NCI-H2171 (cell line): Measurements from ENCODE around the gene ELAVL2.

Experiments
- DNase-seq: peaks from one replicate; lab custom pipeline; 2025; lab: John Stamatoyannopoulos, UW

The ELAVL2 gene

DNA sequence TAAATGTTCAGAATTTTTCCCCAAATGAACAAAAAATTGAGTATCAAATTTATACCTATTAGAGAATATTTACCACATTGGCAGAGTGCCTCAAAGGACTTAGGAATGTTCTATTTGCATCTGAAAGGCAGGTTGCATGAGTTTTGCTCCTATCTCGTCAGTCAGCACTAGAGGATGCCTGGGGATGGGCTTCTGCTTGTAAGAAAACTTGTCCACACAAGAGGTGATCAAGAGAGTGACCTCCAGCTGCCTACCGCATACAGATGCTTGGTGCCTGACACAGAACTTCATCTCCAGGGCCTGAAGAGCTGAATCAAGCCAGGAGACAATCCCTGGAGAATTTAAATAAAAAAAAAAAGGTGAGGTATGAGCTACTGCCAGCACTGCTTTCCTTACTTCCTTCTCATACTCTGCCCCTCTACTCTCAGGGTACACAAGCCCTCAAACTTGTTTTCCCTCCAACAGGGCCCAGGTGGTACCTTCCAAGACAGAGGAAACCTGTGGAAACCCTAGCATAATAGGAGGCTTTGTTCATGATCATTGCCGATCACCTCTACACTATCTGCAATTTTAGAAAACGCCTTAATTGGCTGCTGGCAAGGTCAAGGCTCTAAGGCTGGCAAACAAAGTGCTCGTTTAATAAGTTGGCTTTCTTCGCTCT lies 166.6 kb downstream of the ELAVL2 start:
- no peak for DNase-seq

DNA sequence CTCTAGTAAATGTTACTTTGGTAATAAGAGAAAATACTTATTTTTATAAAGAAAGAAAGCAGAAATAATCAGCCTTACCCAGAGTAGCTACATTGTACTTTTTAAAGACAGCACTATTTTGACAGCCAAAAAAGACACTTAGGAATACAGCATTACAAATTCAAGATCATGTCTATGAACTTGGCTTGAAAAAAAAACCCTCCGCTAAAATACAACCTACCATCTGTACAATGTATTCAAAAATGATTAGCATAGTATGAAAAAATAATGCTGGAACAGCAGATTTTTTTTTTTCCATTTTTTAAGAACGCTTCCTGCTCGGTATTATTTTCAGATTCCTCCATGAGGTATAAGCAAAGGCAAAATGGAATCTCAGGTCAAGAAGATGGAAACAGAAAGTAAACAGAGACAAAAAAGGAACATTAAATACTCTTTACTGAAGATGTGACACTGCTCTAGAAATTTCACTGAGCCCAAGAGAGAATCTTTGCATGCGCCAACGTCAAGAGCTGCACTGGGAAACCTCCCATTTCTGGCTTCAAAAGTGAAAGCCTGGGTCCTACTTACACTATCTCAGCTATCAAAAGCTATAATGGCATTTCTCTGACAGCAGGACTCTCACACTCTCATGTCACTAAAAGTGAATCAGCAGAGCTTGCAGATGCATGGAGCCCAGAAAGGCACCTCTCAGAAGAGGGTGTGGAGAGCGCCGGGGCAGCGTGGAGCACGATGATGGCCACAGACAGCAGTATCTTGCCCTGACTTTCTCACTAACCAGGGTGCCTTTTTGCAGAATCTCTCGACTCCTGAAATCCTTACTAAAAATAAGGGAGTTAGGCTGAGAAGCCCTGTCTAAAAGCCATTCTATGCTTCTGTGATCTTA lies 167.4 kb downstream of the ELAVL2 start:
- no peak for DNase-seq

DNA sequence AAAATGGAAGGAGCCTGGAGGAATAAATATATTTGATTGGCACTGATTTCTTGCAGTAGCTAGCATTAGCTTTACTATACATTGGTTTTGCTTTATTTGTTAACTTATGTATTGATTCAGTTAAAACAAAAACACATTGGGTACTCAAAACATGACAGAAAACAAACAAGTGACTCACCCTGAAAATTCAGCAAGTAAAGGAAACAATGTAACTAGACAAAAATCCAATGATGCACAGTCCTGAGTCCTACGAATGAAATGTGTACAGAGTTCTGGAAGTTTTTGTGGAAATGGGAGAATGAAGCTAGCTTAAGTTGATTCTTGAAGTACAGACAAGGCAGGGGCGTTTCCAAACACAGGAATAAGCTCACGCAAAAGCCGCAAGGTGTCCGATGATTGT lies 175.0 kb downstream of the ELAVL2 start:
- DNase-seq: no peak

DNA sequence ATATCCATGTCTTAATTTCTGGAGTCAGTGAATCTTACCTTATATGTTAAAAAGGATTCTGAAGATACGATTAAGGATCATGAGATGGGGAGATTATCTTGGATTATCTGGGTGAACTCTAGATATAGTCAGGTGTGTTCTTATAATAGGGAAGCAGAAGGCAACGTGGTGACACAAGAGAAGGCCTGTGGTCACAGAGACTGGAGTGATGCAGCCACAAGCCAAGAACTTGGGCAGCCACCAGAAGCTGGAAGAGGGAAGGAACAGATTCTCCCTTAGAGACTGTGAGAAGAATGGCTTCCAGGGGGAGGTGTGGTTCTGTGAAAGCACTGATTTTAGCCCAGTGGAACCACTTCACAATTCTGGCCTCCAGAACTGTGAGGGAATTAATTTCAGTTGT lies 177.4 kb downstream of the ELAVL2 start:
- no peak for DNase-seq

DNA sequence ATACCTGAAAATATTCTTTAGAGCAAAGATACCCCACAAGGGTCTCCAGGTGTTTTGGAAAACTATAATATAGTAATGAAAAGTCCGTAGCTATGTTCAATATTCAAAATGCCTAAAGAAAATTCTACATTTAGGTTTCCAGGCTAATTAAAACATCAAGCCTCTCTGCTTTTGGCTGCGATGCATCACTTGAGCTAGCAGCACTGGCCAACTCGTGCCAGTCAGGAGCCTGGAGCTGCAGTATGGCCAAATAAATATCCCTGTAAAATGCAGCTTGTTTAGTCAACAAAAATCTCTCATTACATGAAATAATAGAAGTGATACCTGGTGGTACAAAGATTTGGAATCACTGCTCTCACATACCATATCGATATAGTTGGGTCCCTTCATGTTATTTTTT lies 181.1 kb downstream of the ELAVL2 start:
- no peak for DNase-seq

DNA sequence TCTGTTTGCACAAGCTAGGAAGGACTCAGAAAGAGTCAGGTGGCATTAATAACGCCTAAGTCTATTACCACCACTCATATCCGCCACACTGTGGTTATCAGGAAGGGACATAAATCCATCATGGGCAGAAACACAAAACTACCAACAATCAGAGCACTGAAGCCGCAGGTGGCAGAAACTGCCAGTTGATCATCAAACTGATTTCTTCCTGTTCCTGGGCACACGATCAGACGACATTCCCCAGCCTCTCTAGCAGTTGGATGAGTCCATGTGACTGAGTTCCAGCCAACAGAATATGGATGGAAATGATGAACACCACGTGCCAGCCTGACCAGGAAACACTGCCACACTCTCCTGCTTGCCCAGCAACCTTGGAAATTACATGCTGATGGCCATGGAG lies 181.7 kb downstream of the ELAVL2 start:
- DNase-seq: no peak

DNA sequence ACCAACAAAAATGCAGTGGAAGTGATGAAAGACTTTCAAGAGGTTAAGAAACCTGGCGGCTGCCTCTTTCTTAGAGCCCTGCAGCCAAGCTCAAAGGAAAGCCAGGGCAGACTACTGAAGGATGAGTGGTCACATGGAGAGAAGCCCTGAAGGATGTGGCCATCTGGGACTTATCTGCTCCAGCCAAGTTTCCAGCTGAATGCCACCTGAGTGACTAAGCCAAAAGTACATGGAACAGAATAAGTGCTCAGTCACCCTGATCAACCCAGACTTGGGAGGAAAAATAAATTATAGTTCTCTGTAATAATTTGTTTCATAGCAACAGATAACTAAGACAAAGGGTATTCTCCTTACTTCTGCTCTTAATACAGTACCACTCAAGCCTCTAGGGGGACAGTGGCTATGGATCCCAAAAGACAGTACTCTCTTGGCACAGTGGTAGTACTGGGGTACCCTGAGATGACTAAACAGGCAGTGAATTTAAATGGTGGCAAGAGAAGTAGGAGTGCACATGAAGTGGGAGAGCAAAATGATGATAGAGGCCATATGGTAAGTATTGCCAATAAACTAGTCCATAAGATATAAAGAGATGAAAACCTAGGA lies 182.3 kb downstream of the ELAVL2 start:
- DNase-seq: no peak
